ENCODE results near the gene GNG3. TPM values are rescaled to one million over a fixed set of nuclear protein-coding genes. Genes with fewer than 3 reads are reported as not detected.

The GNG3 gene
- total RNA-seq, 4 donors from 2014 or later: not detected

DNA sequence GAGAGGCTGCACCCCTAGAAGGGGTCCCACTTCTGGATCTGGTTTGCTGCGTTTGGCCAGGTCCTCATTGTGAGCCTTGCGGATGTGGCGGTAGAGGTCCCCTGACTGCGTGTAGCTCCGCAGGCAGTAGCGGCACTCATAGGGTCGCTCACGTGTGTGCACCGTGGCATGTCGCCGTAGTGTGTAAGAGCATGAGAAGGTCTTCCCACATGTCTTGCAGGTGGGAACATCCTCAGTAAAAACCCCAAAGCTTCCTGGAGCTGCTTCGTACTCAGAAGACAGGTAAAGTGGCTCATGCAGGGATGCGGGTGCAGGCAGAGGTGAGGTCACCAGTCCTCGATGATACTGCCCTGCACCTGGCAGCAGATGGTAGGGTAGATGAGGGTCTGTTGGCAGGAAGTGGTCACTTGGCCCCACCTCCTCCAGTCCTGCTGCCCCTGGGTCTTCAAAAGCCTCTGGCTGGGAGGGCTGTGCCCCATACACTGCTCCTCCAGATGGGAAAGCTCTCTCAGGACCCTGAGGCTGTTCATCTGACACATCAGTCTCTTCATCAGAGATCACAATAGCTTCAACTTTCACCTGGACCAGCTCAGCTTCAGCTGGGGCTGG is 44.8 kb downstream of the GNG3 start:
- DNase-seq (ENCODE audit: low spot score): no peak
- ATAC-seq (ENCODE audit: low FRiP score): no peak
- TF ChIP-seq, protein P1, sequence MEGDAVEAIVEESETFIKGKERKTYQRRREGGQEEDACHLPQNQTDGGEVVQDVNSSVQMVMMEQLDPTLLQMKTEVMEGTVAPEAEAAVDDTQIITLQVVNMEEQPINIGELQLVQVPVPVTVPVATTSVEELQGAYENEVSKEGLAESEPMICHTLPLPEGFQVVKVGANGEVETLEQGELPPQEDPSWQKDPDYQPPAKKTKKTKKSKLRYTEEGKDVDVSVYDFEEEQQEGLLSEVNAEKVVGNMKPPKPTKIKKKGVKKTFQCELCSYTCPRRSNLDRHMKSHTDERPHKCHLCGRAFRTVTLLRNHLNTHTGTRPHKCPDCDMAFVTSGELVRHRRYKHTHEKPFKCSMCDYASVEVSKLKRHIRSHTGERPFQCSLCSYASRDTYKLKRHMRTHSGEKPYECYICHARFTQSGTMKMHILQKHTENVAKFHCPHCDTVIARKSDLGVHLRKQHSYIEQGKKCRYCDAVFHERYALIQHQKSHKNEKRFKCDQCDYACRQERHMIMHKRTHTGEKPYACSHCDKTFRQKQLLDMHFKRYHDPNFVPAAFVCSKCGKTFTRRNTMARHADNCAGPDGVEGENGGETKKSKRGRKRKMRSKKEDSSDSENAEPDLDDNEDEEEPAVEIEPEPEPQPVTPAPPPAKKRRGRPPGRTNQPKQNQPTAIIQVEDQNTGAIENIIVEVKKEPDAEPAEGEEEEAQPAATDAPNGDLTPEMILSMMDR (IDR thresholded peaks at IDR 0.05): no peak

GRCh38 chr11:62752994-62753735 is 45.7 kb downstream of the GNG3 start:
- TF ChIP-seq, protein P1 (IDR thresholded peaks at IDR 0.05): no peak
- no peak for DNase-seq (ENCODE audit: low spot score)
- peak; percentile 3 for ATAC-seq (ENCODE audit: low FRiP score)

- DNase-seq (ENCODE audit: low spot score) (peak; percentile 95), ATAC-seq (ENCODE audit: low FRiP score) (peak; percentile 100)
- TF ChIP-seq, protein P1 (IDR thresholded peaks at IDR 0.05): no peak
Measured at GRCh38 chr11:62753736-62754603, 46.5 kb downstream of the GNG3 start, which contains the start of gene ZBTB3. Gene ZBTB3, minus strand, starts transcription at chr11:62754160. Its CDS starts 496 bp downstream, at chr11:62753664.

GRCh38 chr11:62755086-62755615 is 47.7 kb downstream of the GNG3 start:
- TF ChIP-seq, protein P1 (IDR thresholded peaks at IDR 0.05): no peak
- DNase-seq (ENCODE audit: low spot score) (no peak), ATAC-seq (ENCODE audit: low FRiP score) (no peak)

GRCh38 chr11:62757846-62758788 is 50.6 kb downstream of the GNG3 start:
- ATAC-seq (ENCODE audit: low FRiP score): no peak
- DNase-seq (ENCODE audit: low spot score): no peak
- TF ChIP-seq, protein P1 (IDR thresholded peaks at IDR 0.05): no peak

Small RNA genes within 50 kb of the gene (small RNA-seq; reads per million reads assigned to genes)
- gene SNORA57: not detected

Other genes with a start within 250 kb of the GNG3 start
- gene AHNAK, start 160.9 kb upstream of the GNG3 start, total RNA-seq: 1,000 to 10,000 TPM in 3 of 4 donors, 100 to 1,000 TPM in 1; 874 to 1,336 (median 1,047) TPM
- 1,000 to 10,000 TPM; 1,194 to 1,561 (median 1,267) TPM for gene EEF1G, start 133.8 kb upstream of the GNG3 start, total RNA-seq
- 10 to 100 TPM in 3 of 4 donors, 1 to 10 TPM in 1; 7.9 to 11.0 (median 10.5) TPM for gene TUT1, start 116.2 kb upstream of the GNG3 start, total RNA-seq
- 100 to 1,000 TPM in 2 of 4 donors, 10 to 100 TPM in 2; 77.1 to 172 (median 89.6) TPM for gene MTA2, start 105.8 kb upstream of the GNG3 start, total RNA-seq
- gene EML3, start 94.9 kb upstream of the GNG3 start, total RNA-seq: 10 to 100 TPM; 40.7 to 68.6 (median 52.0) TPM
- gene ROM1, start 94.4 kb upstream of the GNG3 start, total RNA-seq: 10 to 100 TPM in 3 of 4 donors, 1 to 10 TPM in 1; 7.9 to 12.7 (median 11.4) TPM
- gene B3GAT3, start 85.7 kb upstream of the GNG3 start, total RNA-seq: 10 to 100 TPM; 18.8 to 40.7 (median 23.2) TPM
- 100 to 1,000 TPM; 108 to 166 (median 128) TPM for gene GANAB, start 61.1 kb upstream of the GNG3 start, total RNA-seq
- 10 to 100 TPM; 11.9 to 27.7 (median 17.2) TPM for gene INTS5, start 54.4 kb upstream of the GNG3 start, total RNA-seq
- 10 to 100 TPM; 18.3 to 42.9 (median 33.3) TPM for gene C11orf98, start 42.5 kb upstream of the GNG3 start, total RNA-seq
- 10 to 100 TPM in 1 of 4 donors, 1 to 10 TPM in 3; 2.8 to 18.4 (median 7.0) TPM for gene CSKMT, start 42.4 kb upstream of the GNG3 start, total RNA-seq
- 1 to 10 TPM; 7.3 to 9.9 (median 8.2) TPM for gene UQCC3, start 36.0 kb upstream of the GNG3 start, total RNA-seq
- 1 to 10 TPM; 3.0 to 6.8 (median 5.7) TPM for gene LBHD1, start 35.4 kb upstream of the GNG3 start, total RNA-seq
- gene UBXN1, start 28.6 kb upstream of the GNG3 start, total RNA-seq: 100 to 1,000 TPM; 135 to 196 (median 167) TPM
- gene LRRN4CL, start 18.1 kb upstream of the GNG3 start, total RNA-seq: 10 to 100 TPM; 30.9 to 49.3 (median 44.5) TPM
- gene BSCL2, start 252 bp upstream of the GNG3 start, total RNA-seq: 10 to 100 TPM; 37.1 to 51.2 (median 48.2) TPM
- gene HNRNPUL2, start 19.8 kb downstream of the GNG3 start, total RNA-seq: 10 to 100 TPM; 10.7 to 42.6 (median 25.2) TPM
- 10 to 100 TPM; 13.8 to 24.4 (median 19.0) TPM for gene TTC9C, start 20.8 kb downstream of the GNG3 start, total RNA-seq
- gene ZBTB3, start 46.5 kb downstream of the GNG3 start, total RNA-seq: 1 to 10 TPM; 5.3 to 7.3 (median 5.8) TPM
- gene POLR2G, start 53.9 kb downstream of the GNG3 start, total RNA-seq: 10 to 100 TPM; 37.9 to 57.9 (median 50.5) TPM
- gene TAF6L, start 63.7 kb downstream of the GNG3 start, total RNA-seq: 10 to 100 TPM; 11.7 to 20.3 (median 14.9) TPM
- gene TMEM179B, start 79.7 kb downstream of the GNG3 start, total RNA-seq: 10 to 100 TPM; 36.4 to 69.7 (median 57.1) TPM
- 10 to 100 TPM; 20.8 to 45.1 (median 30.3) TPM for gene TMEM223, start 84.3 kb downstream of the GNG3 start, total RNA-seq
- gene NXF1, start 97.8 kb downstream of the GNG3 start, total RNA-seq: 100 to 1,000 TPM in 1 of 4 donors, 10 to 100 TPM in 3; 51.9 to 101 (median 78.3) TPM
- gene STX5, start 124.4 kb downstream of the GNG3 start, total RNA-seq: 10 to 100 TPM; 32.2 to 43.1 (median 37.4) TPM
- gene TEX54, start 125.2 kb downstream of the GNG3 start, total RNA-seq: not detected
- gene WDR74, start 131.9 kb downstream of the GNG3 start, total RNA-seq: 100 to 1,000 TPM in 1 of 4 donors, 10 to 100 TPM in 3; 32.3 to 138 (median 40.8) TPM
- gene SLC3A2, start 173.2 kb downstream of the GNG3 start, total RNA-seq: 100 to 1,000 TPM; 110 to 239 (median 191) TPM
- gene CHRM1, start 213.7 kb downstream of the GNG3 start, total RNA-seq: not detected

Measured in omental fat pad (tissue), 4 donors.